ENCODE measurements around the gene TUB.

- TF ChIP-seq, protein P1, sequence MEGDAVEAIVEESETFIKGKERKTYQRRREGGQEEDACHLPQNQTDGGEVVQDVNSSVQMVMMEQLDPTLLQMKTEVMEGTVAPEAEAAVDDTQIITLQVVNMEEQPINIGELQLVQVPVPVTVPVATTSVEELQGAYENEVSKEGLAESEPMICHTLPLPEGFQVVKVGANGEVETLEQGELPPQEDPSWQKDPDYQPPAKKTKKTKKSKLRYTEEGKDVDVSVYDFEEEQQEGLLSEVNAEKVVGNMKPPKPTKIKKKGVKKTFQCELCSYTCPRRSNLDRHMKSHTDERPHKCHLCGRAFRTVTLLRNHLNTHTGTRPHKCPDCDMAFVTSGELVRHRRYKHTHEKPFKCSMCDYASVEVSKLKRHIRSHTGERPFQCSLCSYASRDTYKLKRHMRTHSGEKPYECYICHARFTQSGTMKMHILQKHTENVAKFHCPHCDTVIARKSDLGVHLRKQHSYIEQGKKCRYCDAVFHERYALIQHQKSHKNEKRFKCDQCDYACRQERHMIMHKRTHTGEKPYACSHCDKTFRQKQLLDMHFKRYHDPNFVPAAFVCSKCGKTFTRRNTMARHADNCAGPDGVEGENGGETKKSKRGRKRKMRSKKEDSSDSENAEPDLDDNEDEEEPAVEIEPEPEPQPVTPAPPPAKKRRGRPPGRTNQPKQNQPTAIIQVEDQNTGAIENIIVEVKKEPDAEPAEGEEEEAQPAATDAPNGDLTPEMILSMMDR (IDR thresholded peaks at IDR 0.05): no peak
- no peak for TF ChIP-seq POLR2A (IDR thresholded peaks at IDR 0.05)
These were observed 22.8 kb upstream of the TUB start for GRCh38 chr11:8058216-8058615.
